HG03469 (cell line): ENCODE data around the gene SPACA4.
"Not testable (repeated sequence)": the region's sequence is repeated elsewhere in the genome, so short reads cannot be mapped to it uniquely, and the experiment has no call there.

Experiments used
- ATAC-seq: cut with Tn5 transposase; IDR thresholded peaks from one replicate; pipeline ENCODE4 v1.9.1; 2021; ENCODE audit warnings: mild to moderate bottlenecking, moderate library complexity, moderate number of reproducible peaks; ENCODE audit not compliant: unreplicated experiment

Gene SPACA4

GRCh38 chr19:48618278-48618915 lies 11.9 kb downstream of the SPACA4 start:
- no peak for ATAC-seq

- peak; percentile 64 for ATAC-seq
Observed at GRCh38 chr19:48618916-48619691, 12.6 kb downstream of the SPACA4 start, which contains the start of the genes RPL18 and SPHK2. RPL18 (minus strand) TSS chr19:48619178; CDS start chr19:48619143, 35 bp downstream. SPHK2 (plus strand) TSS chr19:48619506; CDS start chr19:48620515, 1,009 bp downstream.

- no peak for ATAC-seq
Observed at GRCh38 chr19:48619692-48620585, 13.4 kb downstream of the SPACA4 start.

GRCh38 chr19:48623556-48624066 lies 17.1 kb downstream of the SPACA4 start:
- no peak for ATAC-seq

- ATAC-seq = peak; percentile 32
Observed at GRCh38 chr19:48624067-48624594, 17.6 kb downstream of the SPACA4 start.

- no peak for ATAC-seq
Observed at GRCh38 chr19:48624791-48625723, 18.5 kb downstream of the SPACA4 start.

GRCh38 chr19:48625891-48626327 lies 19.4 kb downstream of the SPACA4 start:
- no peak for ATAC-seq

GRCh38 chr19:48627201-48627864 lies 20.8 kb downstream of the SPACA4 start:
- ATAC-seq = no peak

GRCh38 chr19:48627865-48628314 lies 21.3 kb downstream of the SPACA4 start:
- ATAC-seq = no peak

GRCh38 chr19:48628486-48629296 lies 22.1 kb downstream of the SPACA4 start:
- no peak for ATAC-seq

GRCh38 chr19:48629297-48629598 lies 22.7 kb downstream of the SPACA4 start:
- no peak for ATAC-seq

GRCh38 chr19:48629599-48630295 lies 23.2 kb downstream of the SPACA4 start:
- ATAC-seq = no peak

- no peak for ATAC-seq
Observed at GRCh38 chr19:48630296-48631063, 23.9 kb downstream of the SPACA4 start.

- no peak for ATAC-seq
Observed at GRCh38 chr19:48631225-48631624, 24.7 kb downstream of the SPACA4 start.

GRCh38 chr19:48632286-48632685 lies 25.7 kb downstream of the SPACA4 start:
- ATAC-seq = not testable (repeated sequence)

- ATAC-seq = no peak
Observed at GRCh38 chr19:48632692-48633147, 26.2 kb downstream of the SPACA4 start.
